Stimulated activated CD8-positive, alpha-beta memory T cell treated with anti-CD3 and anti-CD28 coated beads, Interleukin-4, amount 100 ng/mL, for 1 hour (primary cell): Measurements from ENCODE around the gene ETV7.

Experiments
- DNase-seq, 2 donors: peaks; one replicate each; pipeline ENCODE4 v3.0.0-alpha.2; 2020; ENCODE audit warnings: low read depth in 2 of 2, low spot score in 1 of 2

Gene ETV7

DNA sequence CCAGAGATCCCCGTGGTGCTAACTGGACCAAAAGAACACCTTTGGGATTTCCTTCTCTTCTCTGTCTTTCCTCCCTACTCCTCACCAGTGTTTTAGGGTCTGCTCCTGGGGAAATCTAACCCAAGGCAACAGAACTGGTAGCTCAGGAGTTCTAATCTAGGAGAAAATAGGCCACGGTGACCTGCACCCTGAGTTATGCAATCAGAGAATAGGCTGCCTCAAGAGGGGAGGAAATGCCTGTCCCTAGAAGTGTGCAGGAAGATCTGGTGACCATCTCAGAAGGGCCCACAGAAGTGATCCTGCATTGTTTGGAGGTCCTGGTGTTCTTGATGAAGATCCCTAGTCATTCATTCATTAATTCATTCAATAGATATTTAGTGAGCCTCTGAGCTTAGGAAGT, 3.4 kb downstream of the ETV7 start:
- no peak for DNase-seq

DNA sequence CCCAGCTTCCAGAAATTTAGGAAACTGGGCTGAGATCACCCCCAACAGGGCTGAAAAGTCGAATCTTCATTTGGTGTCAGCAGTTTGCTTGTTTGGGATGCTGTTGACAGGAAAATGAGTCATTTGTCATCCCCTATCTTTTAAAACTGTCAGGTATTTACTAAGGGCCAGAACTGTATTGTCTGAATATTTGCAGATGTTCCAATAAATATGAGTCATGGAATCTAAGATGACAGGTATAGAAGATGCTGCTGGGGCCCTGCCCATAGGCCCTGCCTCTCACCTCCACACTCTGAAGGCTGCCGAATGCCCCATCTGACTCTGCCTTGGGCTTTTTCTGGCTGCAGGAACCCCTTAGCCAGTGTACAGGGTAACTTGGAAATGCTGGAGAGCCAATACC, 3.9 kb downstream of the ETV7 start:
- no peak for DNase-seq

DNA sequence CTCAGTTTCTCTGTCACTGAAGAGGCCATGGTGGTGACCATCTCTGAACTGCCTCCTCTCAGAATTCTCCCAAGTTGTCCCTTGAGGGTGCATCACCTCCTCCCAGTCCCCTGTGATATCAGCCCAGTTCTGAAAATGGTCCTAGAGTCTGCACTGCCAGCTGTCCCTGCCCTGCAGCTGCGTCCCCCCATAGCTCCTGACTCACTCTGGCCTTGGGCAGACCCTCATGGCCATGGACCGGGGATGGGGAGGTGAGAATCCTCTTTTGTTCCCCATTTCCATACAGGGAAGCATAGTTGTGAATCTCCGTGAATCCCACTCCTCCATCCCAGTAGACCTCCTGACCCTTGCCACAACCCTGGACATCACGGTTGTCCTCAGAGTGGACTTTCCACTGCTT, 4.5 kb downstream of the ETV7 start:
- DNase-seq = no peak

DNA sequence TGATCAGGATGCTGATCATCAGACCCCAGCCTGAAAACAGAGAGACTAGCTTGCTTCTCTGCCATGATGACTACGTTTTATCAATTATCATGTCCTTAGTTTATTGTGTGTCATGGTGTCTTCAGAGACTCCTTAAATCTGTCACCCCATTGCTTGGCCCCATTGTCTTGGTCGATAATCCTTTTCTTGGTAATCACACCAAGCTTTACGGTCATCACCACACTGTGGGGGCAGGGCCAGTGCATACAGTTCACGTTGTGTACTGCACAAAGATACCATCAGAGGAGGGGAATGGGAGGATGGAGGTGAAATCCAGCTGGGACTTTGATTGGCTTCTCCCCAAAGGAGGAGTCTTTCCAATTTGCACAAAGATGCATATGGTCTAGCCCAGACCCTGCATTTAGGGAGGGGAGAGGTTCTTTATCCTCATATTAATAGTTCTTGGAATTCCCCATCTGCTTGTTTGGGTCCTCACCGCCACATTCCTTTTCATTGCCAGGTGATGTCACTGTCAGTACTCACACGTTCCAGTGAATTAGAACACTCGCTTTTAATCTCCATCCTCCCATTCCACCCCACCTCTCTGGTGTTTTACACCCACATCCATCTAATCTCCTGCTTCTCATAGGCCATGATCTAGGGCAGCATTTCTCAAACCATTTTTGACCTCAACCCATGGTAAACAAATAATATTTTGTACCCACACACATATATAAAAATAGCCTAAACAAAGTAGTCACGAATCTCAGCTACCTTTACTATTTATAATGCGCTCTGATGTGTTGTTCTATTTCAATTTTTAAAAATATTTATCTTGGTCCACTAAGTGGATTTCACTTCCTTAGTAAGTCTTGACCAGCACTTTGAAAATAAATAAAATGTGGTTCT, 5.7 kb downstream of the ETV7 start:
- no peak for DNase-seq

DNA sequence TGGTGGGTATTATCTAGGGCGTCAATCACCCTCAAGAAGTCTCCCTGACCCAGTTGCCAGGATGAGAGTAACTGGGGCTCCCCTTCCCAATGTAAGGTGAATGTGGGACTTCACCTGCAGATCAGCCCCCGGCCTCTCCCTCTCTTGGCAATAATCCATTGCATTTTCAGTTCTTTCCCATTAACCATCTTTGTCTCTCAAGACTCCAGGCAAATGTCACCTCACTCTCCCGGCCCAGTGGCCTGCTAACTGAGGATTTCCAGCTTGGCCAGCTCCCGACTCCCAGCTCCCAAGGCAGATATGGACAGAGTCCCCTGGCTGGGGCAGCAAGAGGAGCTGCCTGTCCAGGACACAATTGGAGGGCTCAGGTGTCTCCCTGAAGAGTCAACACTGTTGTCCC, 7.3 kb downstream of the ETV7 start:
- no peak for DNase-seq

DNA sequence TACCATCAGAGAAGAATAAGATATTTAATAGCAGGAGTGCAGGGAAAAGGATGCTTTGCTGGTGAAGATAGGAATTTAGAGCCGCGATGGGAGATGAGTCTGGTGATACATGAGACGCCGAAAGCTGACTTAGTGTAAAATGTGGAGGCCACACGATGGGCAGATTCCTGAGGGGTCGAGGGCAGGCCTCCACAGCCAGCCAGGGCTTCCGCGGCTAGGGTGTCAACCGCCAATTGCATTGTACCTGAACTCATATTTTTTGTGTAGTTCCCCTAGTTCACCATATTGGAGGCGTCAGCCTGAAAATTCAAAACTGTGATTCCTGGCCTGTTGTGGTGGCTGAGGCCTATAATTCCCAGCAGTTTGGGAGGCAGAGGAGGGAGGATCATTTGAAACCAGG, 8.5 kb downstream of the ETV7 start:
- no peak for DNase-seq

DNA sequence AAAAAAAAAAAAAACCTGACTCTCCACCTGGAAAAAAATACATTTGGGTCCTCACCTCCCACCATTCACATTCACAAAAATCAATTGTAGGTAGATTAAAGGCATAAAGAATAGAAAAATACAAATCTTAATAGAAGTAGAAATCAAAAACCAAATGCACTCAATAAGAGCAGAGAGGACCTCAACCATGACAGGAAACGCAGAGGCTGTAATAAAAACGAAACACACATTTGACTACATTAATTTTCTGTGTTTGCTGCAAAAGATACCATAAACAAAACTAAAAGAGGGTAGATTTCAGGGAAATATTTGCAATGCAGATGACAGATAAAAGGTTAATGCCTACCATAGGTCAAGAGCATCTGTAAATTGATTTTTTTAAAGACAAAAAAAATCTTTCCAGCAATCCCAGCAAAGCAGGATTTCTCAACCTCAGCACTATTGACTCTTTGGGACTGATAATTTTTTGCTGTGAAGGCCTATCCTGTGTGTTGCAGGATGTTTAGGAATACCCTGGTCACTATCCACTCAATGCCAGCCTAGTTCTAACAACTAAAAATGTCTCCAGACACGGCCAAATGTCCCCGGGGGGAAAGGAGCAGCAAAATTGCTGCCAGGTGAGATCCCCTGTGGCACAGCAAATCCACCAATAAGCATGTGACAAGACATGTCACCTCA, 9.1 kb downstream of the ETV7 start:
- DNase-seq = no peak

DNA sequence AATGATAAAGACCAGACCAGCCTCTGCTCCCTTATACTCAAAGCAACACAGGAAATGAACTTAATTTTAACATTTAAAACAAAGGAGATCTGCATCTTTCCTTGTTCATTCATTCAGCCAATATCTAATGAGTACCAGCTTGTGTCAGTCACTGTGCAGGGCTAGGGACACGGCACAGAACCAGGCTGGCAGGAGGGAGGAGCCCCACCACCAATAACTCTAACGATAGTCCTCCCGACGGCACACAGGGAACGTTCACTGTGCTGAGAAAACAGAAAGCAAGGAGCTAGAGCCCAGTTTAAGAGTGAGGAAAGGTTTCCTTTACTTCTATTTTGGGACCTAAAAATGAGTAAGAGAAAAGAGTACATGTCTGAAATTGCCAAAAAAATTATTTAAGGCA, 9.9 kb downstream of the ETV7 start:
- DNase-seq = no peak

DNA sequence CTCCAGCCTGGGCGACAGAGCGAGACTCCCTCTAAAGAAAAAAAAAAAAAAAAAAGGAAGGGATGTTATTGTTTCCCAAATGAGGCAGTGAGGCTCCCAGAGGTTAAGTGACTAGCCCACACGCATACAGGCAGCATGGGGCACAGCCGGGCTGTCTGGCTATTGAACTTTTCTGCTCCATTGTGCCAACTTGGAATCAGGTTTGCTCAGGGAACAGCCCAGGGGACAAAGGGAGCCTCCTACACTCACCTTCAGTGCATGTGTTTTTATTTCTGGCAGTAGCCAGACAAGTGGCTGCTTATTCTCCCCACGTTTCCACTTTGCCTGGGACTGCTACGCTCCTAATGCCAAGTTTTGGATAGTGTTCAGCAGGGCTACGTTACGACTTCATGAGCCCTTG, 10.7 kb downstream of the ETV7 start:
- no peak for DNase-seq

DNA sequence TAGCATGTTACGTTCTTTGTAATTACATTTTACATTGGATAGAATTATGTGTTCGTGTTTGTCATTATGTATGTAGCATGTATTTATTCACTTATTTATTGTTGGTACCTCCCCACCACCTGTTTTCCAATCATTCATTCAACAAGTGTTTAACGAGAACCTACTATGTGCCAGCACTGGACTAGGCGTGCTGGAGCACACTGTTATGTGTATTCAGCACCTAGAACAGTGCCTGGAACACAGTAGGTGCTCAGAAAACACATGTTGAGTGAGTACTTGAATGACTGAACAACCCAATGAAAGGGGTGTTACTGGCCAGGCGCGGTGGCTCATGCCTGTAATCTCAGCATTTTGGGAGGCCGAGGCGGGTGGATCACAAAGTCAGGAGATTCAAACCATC, 11.3 kb downstream of the ETV7 start:
- DNase-seq = no peak

DNA sequence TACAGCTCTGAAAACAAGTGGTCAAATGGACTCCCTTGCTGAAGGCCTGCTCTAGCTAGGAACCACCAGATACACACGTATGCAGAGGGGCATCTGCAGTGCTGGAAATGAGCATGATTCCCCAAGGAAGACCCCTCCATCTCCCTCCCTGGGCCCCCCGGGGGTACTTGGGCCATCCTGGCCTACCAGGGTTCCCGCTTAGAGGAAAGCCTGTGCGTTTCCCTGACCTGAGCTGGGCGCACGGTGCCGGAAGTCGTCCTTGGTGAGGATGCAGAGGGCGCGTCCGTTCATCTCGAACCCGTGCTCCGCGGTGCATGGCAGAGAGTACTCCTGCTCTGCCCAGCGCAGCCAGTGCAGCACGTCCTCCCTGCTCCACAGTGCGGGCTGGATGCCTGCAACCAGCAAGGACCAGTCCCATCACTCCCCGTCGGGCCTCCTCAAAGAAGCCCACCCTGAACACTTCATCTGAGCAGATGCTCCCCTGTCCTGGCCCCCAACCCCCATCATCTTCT, 11.8 kb downstream of the ETV7 start:
- DNase-seq = no peak

DNA sequence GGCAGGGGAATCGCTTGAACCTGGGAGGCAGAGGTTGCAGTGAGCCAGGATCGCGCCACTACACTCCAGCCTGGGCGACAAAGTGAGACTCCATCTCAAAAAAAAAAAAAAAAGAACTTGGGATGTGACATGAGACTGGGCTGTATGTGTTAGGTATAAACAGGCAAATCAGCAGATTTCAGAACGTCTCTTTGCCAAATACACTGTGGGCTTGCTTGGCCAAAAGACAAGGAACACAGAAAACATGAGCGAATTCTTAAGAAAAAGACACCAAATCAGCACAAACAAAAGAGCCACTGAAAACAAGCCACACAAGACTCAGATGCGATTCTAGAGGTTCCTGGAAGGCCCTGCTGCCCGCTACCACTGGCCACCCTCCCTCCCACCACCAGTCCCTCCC, 12.5 kb downstream of the ETV7 start:
- no peak for DNase-seq

DNA sequence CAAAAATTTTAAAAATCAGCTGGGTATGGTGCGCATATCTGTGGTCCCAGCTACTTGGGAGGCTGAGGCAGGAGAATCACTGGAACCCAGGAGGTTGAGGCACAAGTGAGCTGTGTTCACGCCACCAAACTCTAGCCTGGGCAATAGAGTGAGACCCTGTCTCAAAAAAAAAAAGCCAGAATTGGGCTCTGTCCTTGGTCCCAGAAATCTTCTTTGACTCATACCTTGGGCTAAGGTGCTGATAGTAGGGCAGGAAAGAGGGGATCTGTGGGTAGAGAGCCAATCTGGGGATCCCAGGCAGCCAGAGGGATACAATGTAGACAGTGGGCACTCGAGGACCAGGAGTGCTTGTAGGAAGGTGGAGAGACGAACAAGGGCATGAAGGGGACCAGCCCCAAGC, 13.3 kb downstream of the ETV7 start:
- no peak for DNase-seq

DNA sequence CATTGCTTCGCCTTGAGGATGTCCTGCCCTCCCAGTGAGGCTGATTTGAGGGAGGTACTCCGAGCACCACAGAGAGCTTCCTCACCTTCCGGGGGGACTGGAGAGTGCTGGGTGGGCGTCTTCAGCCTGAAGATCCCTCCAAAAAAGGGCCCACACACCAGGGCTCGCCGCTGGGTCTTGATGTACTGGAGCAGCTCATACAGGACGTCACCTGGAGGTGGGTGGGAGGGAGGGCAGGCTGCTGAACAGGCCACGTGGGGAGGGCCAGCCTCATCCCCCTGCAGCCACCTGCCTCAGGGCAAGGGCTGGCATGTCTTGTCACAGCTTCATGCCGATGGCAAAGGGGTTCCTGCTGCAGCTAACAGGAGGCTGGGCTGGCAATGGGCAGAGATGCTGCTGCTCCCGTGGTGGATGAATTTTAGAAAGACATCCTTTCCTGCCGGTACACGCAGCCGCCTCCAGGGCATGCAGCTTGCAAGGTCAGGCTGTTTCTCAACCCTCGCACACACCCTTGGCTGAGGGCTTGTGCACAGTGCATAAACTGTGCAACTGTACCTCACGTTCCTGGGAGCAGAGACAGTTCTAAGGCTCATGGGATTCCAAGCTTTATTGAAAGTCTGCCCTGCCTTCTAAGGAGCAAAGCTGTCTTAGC, 14.0 kb downstream of the ETV7 start:
- no peak for DNase-seq

DNA sequence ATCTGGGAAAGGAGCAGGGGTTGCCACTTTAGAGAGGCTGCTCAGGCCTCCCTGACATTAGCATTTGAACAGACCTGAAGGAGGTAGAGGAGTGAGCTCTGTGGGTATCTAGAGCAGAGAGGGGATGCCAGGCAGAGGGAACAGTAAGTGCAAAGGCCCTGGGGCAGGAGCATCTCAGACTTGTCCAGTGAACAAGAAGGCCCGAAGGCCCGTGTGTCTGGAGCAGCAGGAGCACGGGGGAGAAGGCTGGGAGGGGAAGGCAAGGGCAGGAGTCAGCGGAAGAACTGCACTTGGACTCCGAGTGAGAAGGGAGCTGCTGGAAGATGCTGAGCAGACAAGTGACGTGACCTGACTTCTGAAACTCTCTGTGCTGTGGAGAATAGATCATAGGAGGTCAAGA, 15.4 kb downstream of the ETV7 start:
- no peak for DNase-seq

DNA sequence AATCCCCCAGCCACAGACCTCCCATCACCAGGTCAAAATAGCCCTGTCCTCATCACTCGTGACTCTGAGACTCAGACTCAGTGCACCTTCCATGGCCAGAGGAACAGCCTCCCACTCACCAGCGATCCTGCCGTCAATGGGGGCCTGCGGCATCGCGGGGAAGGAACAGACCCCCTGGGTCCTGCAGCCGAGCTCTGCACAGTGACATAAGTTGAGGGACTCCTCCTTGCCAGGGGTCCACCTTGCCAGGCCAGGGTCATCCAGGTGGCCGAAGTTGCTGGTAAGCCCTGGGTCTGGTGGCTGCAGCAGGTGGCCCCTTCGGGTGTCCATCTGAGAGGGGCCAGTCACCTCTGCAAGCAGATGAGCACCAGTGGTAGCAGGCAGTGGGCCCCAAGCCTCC, 16.3 kb downstream of the ETV7 start:
- DNase-seq = no peak

DNA sequence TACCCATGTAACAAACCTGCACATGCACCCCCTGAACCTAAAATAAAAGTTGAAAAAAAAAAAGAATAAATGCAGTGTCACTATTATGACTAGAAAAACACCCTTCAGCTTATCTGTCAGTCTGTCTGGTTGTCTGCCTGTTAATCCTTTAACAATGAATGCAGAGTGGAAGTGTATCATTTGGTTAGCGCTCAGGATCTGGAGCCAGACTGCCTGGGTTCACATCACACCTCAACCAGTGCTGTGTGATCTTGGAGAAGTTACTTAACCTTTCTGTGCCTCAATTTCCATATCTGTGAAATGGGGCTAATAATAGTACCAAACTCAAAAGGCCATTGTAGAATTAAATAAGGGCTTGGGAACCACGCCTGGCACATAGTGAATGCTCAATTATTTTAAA, 16.8 kb downstream of the ETV7 start:
- DNase-seq = no peak

DNA sequence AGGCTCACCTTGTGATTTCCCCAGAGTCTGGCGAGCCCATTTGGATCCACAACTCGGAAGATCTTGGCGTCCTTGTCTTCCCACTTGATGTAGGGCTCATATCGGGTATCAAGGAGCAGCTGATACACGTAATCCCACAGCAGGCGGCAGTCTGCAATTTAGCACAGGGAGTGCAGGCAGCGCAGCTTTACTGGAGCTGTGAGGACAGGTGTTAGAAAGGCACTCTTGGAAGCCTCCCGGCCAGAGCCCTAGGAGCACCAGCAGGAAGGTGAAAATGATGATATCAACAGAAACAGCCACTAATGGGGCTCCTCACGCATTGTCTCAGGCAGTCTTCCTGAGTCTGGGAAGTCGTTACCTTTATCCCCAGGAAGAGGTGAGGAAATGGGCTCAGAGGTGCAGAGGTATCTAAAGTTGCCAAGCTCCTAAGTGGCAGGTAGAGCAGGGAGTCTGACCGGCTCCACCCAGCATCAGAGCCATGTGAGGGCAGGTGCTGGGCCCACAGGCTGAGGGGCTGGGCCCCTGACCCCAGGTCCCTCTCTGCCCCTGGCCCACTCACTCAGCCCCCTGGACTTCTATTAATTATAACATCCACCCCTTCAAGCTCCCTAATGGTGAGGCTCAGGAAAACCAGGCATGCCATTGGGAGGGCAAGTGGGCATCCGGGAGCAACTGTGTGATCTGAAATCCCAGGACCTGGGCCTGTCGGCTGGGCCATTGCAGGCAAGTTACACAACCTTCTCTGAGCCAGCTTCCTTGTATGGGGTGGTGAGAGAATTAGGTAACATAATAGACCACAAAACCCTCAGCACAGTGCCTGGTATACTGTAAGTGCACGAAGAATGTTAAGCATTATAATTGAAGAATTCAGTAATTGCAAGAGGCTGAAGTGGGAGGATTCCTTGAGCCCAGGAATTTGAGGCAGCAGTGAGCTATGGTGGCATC, 18.3 kb downstream of the ETV7 start:
- no peak for DNase-seq

DNA sequence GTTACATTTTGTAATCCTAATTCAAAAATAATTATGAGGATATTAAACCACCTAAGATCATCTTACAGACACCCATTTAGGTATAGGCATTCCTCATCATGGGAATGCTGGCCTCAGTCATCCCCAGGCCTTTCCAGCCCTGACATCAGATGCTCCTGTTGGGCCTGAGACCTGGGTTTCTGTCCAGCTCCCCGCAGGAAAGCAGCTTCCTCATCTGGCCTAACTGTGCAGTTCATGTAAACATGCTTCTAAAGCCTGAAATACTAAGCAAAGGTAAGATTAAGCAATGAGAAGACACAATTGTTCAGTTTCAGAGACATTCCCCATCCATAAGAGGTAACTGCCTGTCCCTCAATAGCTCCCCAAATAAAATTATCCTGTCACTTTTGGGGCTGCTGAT, 19.0 kb downstream of the ETV7 start:
- DNase-seq = no peak

DNA sequence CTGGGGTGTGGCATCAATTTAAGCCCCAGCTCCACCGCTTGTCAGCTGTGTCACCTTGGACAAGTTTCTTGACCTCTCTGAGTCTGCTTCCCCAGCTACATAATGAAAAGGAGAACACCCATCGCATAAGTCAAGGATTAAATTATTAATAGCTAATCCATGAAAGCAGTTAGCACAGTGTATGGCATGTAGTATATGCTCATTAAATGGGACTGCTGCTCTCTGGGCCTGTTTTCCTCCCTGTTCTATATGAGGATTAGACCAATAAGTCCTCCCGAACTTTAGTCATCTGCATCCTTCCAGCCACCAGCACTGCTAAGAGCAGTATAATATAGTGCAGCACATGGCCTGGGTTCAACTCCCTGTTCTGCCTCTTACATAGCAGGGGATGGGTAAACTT, 19.7 kb downstream of the ETV7 start:
- DNase-seq = no peak
